Effector memory CD4-positive, alpha-beta T cell (primary cell): ENCODE results near the gene NLRX1.

ENCODE experiments used
- DNase-seq, 3 donors: peaks; one replicate each; pipeline ENCODE4 v3.0.0-alpha.2; 2020
- H3K27ac ChIP-seq: 2 replicates; pipeline ENCODE4 v1.7.0; 2013; ENCODE audit warnings: mild to moderate bottlenecking, low read length, moderate library complexity; ENCODE audit not compliant: insufficient read depth, poor library complexity, severe bottlenecking
- H3K27me3 ChIP-seq: replicated peaks from 2 replicates; pipeline ENCODE4 v1.7.0; 2013; ENCODE audit warnings: mild to moderate bottlenecking, low read length; ENCODE audit not compliant: insufficient read depth, control insufficient read depth, poor library complexity, severe bottlenecking
- H3K36me3 ChIP-seq: 2 replicates; pipeline ENCODE4 v1.7.0; 2013; ENCODE audit warnings: mild to moderate bottlenecking, low read length, moderate library complexity; ENCODE audit not compliant: control insufficient read depth, insufficient read depth
- H3K4me1 ChIP-seq: 2 replicates; pipeline ENCODE4 v1.7.0; 2013; ENCODE audit warnings: low read length, mild to moderate bottlenecking; ENCODE audit not compliant: control insufficient read depth, insufficient read depth, poor library complexity, severe bottlenecking
- H3K4me3 ChIP-seq: 2 replicates; pipeline ENCODE4 v1.7.0; 2013; ENCODE audit warnings: low read length, low read depth, mild to moderate bottlenecking; ENCODE audit not compliant: insufficient read depth, poor library complexity, severe bottlenecking
- H3K9me3 ChIP-seq: 2 replicates; pipeline ENCODE4 v1.7.0; 2013; ENCODE audit warnings: mild to moderate bottlenecking, low read length, moderate library complexity; ENCODE audit not compliant: control insufficient read depth
- total RNA-seq, 3 donors: gene quantifications; one replicate each; lab custom pipeline; 2026; lab: John Stamatoyannopoulos, UW

The NLRX1 gene, protein sequence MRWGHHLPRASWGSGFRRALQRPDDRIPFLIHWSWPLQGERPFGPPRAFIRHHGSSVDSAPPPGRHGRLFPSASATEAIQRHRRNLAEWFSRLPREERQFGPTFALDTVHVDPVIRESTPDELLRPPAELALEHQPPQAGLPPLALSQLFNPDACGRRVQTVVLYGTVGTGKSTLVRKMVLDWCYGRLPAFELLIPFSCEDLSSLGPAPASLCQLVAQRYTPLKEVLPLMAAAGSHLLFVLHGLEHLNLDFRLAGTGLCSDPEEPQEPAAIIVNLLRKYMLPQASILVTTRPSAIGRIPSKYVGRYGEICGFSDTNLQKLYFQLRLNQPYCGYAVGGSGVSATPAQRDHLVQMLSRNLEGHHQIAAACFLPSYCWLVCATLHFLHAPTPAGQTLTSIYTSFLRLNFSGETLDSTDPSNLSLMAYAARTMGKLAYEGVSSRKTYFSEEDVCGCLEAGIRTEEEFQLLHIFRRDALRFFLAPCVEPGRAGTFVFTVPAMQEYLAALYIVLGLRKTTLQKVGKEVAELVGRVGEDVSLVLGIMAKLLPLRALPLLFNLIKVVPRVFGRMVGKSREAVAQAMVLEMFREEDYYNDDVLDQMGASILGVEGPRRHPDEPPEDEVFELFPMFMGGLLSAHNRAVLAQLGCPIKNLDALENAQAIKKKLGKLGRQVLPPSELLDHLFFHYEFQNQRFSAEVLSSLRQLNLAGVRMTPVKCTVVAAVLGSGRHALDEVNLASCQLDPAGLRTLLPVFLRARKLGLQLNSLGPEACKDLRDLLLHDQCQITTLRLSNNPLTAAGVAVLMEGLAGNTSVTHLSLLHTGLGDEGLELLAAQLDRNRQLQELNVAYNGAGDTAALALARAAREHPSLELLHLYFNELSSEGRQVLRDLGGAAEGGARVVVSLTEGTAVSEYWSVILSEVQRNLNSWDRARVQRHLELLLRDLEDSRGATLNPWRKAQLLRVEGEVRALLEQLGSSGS
- total RNA-seq = 7.1 to 10.5 (median 9.7) reads per million in 3 donors

GRCh38 chr11:119168471-119169281 is at the start of gene NLRX1:
Gene NLRX1 (plus strand): TSS chr11:119168725. CDS start chr11:119171404, 2,679 bp downstream.
- H3K9me3 ChIP-seq = no peaks in the 10 kb centered on the region
- H3K4me1 ChIP-seq = peaks cover 5% of the 10 kb centered on the region
- no peaks in the 10 kb centered on the region for H3K36me3 ChIP-seq
- peak within 1 kb of the TSS; percentile 66 for H3K27ac ChIP-seq
- no peaks in the 10 kb centered on the region for H3K27me3 ChIP-seq
- DNase-seq = peak; percentile 62 to 74 (median 64)
- H3K4me3 ChIP-seq = peak within 1 kb of the TSS; percentile 92

- H3K4me1 ChIP-seq = peaks cover 35% of the 10 kb centered on the region
- peaks cover 14% of the 10 kb centered on the region for H3K36me3 ChIP-seq
- no peak overlapping the region for H3K4me3 ChIP-seq
- H3K27ac ChIP-seq = no peak overlapping the region
- DNase-seq = no peak
- no peaks in the 10 kb centered on the region for H3K27me3 ChIP-seq
- H3K9me3 ChIP-seq = no peaks in the 10 kb centered on the region
Observed at GRCh38 chr11:119118946-119119345, 49.6 kb upstream of the NLRX1 start.

GRCh38 chr11:119120639-119121007 is 47.9 kb upstream of the NLRX1 start:
- Histone ChIP-seq H3K27ac (peak overlapping the region; percentile 71), H3K36me3 (peaks cover 11% of the 10 kb centered on the region), H3K9me3 (no peaks in the 10 kb centered on the region), H3K27me3 (no peaks in the 10 kb centered on the region), H3K4me3 (peak overlapping the region; percentile 46), H3K4me1 (peaks cover 22% of the 10 kb centered on the region)
- DNase-seq = no peak

DNA sequence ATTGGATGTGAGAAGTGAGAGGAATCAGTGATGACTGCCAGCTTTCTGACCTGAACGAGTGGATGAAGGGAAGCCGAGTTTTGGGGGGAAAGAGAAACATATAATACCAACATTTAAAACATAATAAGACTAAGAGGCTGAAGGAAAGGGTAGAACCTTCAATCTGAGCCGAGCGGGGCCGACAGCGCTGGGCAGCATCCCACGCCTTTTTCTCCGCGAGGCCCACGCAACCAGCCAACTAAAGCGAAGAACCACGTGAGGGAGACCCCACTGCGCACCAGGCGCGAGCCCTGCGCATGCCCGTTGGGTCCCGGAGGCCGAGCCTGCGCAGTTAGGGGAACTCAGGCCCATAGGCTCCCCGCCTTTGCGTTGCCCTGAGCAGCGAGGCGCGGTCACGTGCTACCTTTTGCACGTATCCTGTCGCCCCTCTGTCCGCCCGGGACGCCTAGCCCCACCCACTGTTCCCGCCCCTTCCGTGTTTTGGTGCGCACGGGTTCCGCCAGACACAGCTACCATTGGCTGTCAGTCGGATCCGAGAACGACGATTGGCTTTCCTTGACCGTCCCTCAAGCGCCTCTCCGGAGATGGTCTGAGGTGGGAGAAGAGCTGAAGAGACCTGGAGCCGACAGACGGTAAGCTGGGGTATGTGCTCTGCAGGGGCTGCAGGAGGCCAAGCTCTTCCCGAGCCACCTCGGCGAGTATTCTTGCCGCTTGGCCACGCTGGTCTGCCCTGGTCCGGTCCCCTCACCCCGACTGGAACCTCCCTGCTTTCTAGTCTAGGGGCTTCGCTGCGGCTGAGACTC is 47.3 kb upstream of the NLRX1 start, which contains the start of gene HINFP:
HINFP (plus strand) TSS at position 573 of the 803 bp plus-strand sequence. CDS start 5,365 bp downstream, outside the sequence.
- H3K27ac ChIP-seq = peak within 1 kb of the TSS; percentile 76
- no peaks in the 10 kb centered on the region for H3K9me3 ChIP-seq
- DNase-seq = peak; percentile 99 to 100 (median 100)
- no peaks in the 10 kb centered on the region for H3K27me3 ChIP-seq
- H3K4me3 ChIP-seq = peak within 1 kb of the TSS; percentile 81
- H3K36me3 ChIP-seq = peaks cover 11% of the 10 kb centered on the region
- H3K4me1 ChIP-seq = peaks cover 17% of the 10 kb centered on the region

- Histone ChIP-seq H3K9me3 (no peaks in the 10 kb centered on the region), H3K27ac (peak overlapping the region; percentile 76), H3K4me3 (peak overlapping the region; percentile 81), H3K27me3 (no peaks in the 10 kb centered on the region), H3K4me1 (peaks cover 14% of the 10 kb centered on the region), H3K36me3 (peaks cover 11% of the 10 kb centered on the region)
- DNase-seq = no peak
Observed at GRCh38 chr11:119121811-119122124, 46.8 kb upstream of the NLRX1 start.

DNA sequence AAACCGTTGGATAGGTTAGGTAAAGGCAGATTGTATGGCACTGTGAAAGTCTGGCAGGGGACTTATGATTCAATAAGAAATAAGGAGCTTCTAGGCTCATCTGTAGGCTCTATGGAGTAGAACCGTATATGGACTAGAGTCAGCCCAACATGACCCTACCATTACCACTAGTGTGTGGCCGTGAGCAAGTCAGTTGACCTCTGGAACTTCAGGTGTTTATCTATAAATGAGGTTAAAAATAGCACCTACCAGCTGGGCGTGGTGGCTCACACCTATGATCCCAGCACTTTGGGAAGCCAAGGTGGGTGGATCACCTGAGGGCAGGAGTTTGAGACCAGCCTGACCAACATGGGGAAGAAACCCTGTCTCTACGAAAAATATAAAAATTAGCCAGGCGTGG is 42.7 kb upstream of the NLRX1 start:
- no peak for DNase-seq
- Histone ChIP-seq H3K27ac (no peak overlapping the region), H3K36me3 (peaks cover 22% of the 10 kb centered on the region), H3K4me1 (peaks cover 10% of the 10 kb centered on the region), H3K9me3 (no peaks in the 10 kb centered on the region), H3K27me3 (no peaks in the 10 kb centered on the region), H3K4me3 (no peak overlapping the region)

- no peaks in the 10 kb centered on the region for H3K27me3 ChIP-seq
- no peaks in the 10 kb centered on the region for H3K9me3 ChIP-seq
- H3K27ac ChIP-seq = no peak overlapping the region
- H3K4me3 ChIP-seq = no peak overlapping the region
- peaks cover 28% of the 10 kb centered on the region for H3K36me3 ChIP-seq
- no peak for DNase-seq
- H3K4me1 ChIP-seq = peaks cover 9% of the 10 kb centered on the region
Observed at GRCh38 chr11:119126675-119127268, 41.8 kb upstream of the NLRX1 start.

- Histone ChIP-seq H3K4me3 (no peak overlapping the region), H3K9me3 (no peaks in the 10 kb centered on the region), H3K27me3 (no peaks in the 10 kb centered on the region), H3K4me1 (no peaks in the 10 kb centered on the region), H3K27ac (no peak overlapping the region), H3K36me3 (peaks cover 42% of the 10 kb centered on the region)
- DNase-seq = no peak
Observed at GRCh38 chr11:119130662-119131061, 37.9 kb upstream of the NLRX1 start.
